Measurements from ENCODE around the gene ZFP62.

DNA sequence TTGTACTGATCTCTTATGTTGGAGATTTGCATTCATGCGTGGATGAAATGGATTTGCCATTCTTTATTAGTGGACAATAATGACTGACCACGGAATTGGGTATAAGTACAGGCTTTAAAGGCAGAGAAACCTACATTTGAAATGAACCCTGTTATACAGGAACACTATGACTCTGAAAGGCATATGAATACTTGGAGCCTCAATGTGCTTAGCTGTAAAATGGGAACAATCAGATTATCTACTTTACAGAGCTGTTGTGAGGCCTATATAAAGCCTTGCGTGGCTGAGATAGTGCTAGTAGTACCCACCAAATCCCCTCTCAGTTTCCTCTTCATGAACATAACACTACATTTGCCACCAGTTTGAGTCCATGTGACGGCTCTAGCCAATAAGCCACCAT lies 39.5 kb downstream of the ZFP62 start:
- TF ChIP-seq CTCF (IDR thresholded peaks at IDR 0.05) (no peak), POLR2AphosphoS5 (IDR thresholded peaks at IDR 0.05) (no peak), POLR2A (IDR thresholded peaks at IDR 0.05) (no peak), EP300 (IDR thresholded peaks at IDR 0.05) (no peak)

Data from sigmoid colon (tissue), 4 donors.